Measurements from ENCODE around the gene SH2B2.

SH2B2 gene

GRCh38 chr7:102268635-102269034 lies 18.0 kb upstream of the SH2B2 start:
- no peak for DNase-seq

DNA sequence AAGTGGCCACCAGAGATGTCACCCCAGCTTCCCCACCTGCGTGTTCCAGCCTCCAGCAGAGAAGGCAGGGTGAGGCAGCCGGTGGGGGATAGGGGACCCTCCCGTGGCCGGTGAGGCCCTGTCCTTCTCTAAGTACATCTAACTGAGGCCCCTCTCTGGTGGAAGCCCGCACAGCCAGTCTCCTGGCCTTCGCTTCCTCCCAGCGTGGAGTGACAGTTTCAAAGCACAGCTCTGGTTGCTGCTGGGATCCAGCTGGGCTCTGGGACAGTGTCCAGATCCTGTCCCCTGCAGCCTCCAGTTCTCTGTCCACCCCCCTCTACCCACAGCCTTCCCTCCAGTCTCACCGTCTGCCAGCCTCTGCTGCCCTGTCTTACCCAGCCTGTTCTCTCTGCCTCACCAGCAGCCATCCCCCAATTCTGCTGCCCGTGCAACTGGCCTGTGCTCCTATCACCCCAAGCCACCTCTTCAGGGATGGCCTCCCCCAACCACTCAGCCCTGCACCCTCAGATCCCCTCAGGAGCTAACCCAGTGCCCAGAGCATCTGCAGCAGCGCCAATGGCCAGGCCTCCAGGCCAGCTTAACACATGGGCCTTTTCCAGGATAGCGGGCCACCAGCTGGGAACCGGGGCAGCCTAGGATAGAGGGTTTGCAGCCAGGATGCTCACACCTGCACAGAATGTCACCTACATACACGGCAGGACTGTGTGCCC lies 16.3 kb upstream of the SH2B2 start:
- no peak for DNase-seq

DNA sequence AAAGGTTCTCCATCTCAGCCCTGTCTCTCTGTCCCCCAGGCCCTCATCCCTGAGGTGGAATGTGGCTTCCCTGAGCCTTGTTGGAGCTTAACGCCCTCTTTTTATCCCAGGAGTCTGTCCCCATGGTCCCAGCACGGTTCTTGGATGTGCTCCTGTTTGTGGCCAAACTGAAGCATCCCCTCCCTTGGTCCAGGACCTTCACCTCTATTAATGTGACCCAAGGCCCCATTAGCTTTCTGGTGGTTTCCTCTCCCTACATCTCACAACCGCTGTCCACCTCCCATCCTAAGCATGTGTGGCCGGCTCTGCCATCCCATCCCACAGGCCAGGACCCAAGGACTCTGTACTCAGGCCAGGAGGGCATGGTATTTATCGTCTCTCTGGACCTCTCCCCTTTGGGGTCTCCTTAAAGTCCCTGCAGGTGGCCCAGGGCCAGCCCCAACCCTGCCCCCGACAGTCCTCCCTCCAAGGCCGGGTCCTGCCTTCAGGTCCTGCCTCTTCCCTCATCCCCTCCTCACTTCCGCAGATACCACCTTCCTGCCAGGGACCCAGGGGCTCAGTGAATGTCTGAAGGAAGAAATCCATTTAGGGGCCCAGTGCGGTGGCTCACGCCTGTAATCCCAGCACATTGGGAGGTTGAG lies 15.4 kb upstream of the SH2B2 start:
- DNase-seq, result no peak

DNA sequence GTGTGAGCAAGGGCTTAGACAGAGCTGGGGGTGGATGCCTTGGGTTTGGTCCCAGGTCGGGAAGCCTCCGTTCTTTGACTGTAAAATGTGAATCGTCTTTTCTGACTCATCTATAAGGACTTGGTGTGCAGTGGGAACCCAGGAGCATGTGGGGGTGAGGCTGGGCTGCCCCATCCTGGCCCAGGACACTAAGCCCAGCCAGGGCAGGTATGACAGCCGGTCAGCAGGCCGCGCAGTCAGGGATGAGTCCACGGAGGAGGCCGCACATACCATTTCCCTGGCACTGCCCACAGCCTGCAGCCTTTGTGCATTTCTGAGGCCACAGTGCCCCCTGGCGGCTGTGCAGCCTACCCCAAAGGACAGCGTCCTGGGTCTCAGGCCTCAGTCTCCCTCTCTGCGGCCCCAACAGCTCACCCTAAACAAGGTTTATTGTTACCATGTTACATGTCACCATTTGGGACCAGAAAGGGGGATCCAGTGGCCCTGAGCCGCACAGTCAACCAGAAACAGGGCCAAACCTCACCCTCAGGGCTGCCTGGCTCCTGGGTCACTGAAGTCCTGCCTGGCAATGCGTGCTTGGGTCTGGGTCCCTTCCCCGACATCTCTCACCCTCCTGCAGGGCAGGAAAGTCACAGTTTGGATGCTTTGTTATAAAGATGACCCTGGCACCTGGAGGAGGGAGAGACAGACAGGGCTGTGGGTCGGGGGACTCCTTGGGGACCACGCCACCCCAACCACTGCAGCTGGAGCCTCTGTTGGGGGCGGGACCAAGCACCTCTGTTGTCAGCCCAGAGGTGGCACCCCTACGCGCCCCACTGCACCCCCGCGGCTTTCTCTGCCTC lies 14.4 kb upstream of the SH2B2 start:
- DNase-seq, result peak; percentile 69

- DNase-seq, result no peak
Measured at GRCh38 chr7:102272917-102273748, 13.5 kb upstream of the SH2B2 start.

DNA sequence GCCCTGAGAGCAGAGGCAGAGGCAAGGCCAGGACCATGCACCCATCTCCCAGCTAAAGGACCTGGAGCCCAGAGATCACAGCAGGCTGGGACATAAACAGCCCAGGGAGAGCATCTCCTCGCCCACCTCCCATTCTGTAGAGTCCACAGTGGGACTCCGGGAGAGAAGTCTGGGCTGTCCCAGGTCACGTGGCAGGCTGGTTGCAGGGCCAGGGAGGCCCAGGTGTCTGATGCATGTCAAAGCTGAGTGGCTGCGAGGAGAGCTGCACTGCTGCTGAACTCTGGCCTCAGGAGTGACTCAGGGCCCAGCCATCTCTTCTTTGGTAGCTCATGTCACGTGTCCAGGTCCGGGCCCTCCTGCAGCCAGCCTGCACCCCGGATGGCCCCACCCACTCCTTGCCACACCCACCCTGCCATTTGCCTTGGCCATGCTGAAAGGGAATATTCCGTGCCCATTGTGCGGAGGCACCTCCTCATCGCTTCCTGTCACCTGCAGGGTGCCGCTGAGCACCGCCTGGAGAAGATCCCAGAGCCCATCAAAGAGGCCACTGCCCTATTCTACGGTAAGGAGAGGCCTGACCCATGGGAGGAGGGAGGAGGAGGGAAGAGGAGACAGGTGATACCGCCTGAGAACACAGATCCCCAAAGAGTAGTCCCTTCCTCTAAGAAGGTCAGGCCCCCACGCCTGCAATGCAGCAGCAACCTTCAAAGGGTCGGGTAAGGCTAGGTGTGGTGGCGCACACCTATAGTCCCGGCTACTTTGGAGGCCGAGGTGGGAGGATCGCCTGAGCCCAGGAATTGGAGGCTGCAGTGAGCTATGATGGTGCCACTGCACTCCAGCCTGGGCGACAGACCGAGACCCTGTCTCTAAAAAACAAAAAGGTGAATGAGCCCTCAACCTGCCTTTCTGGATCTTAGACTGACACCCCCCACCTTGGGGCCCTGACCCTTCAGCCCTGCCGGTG lies 12.6 kb upstream of the SH2B2 start:
- DNase-seq, result peak; percentile 43

- no peak for DNase-seq
Measured at GRCh38 chr7:102275123-102275703, 11.5 kb upstream of the SH2B2 start.

DNA sequence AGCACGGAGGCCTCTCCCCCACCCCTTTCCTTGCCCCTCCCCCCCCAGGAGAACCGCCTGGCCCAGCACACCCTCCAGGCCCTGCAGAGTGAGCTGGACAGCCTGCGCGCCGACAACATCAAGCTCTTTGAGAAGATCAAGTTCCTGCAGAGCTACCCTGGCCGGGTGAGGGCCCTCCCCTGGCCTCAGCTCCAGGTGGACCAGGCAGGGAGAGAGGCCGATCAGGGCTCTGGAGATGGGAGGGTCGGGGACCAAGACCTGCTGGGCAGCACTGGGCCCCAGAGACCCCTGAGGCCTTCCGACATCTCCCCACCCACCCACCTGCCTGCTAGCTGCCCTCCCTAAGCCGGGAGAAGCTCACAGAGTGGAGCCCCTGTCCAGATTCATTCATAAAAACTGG lies 8.8 kb upstream of the SH2B2 start:
- DNase-seq, result no peak

DNA sequence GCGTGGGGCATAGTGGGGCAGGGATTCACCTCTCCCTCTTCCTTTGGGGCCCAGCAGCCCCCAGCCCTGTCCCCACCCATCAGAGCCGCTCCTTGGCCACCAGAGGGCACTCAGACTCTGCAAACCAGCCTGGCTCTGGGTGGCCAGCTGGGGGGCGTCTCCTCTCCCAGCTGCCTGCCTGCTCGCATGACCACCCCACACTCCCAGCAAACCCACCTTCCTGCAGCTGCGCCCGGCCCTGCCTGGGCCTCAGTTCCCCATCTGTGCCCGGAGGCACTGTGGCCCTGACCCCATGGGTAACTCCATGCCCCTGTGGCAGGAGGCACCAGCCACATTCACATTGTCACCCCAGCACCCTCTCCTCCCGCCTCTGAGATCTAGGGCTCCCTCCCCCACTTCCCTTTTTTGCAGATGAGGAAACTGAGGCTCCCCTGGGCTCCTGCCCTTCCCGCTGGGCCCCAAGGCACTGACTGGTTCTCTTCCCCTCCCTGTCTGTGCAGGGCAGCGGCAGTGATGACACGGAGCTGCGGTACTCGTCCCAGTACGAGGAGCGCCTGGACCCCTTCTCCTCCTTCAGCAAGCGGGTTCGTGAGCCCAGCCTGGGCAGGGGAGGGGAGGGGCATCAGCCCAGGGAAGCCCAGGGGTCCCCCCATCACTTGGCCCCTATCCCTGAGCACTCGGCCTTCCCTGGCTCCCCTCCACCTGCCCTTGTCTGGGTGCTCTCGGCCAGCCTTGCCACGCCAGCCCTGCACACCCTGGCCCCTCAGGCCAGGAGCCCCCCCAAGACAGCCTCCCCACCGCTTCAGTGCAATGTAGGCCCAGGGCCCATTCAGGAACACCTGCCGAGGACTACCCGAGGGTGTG lies 6.9 kb upstream of the SH2B2 start:
- DNase-seq, result peak; percentile 64

- no peak for DNase-seq
Measured at GRCh38 chr7:102280521-102280920, 6.1 kb upstream of the SH2B2 start.

- no peak for DNase-seq
Measured at GRCh38 chr7:102281785-102282184, 4.9 kb upstream of the SH2B2 start.

DNA sequence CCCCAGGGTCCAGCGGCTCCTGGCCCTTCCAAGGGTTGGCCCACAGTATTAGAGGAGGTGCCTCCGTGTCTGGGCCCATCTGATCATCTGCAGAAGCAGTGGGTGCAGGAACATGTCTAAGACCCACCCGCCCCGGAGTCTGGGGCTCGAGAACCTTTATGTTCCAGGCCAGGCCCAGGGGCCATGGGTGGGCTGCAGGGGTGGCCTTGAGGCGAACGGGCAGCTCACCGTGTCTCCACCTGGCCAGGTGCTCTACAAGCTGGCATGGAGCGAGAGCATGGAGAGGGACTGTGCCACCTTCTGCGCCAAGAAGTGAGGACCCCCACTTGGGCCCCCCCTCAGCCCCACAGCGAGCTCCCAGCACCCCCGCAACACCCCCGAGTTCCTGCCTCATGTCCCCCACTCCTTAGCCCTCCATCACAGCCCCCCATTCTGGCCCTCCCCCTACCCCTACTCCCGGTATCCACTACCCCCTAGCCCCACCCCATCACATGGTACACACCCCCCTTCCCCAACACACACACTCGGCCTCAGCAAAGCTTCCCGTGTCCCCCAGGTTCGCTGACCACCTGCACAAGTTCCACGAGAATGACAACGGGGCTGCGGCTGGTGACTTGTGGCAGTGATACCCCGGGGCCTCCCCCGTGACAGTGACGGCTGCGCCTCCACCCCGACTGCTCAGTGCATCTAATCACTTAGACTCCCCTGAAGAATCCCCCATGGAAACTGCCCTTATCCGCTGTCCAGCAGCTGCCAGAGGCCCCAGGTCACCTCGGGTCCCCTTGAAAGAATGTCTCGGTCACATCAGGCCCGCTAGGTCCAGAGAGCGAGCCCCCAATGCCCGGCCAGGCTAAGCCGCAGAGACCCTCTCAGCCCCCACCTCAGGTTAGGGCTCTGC lies 4.0 kb upstream of the SH2B2 start:
- no peak for DNase-seq

- DNase-seq, result no peak
Measured at GRCh38 chr7:102283477-102284189, 3.0 kb upstream of the SH2B2 start.

DNA sequence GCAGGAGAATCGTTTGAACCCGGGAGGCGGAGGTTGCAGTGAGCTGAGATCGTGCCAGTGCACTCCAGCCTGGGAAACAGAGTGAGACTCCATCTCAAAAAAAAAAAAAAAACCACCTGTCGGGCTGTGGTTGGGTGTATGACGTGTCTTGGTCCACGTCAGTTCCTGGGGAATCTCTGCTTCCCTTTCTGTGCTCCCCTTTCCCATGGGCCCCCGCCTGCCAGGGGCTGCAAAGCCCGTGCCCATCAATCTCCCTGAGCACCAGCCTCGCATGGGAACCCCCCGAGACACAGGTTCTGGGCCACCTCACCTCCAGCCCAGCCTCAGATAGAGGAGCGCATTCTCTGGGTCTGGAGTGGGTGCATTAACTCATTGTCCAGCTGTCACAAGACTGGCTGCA lies 2.3 kb upstream of the SH2B2 start:
- DNase-seq, result no peak

GRCh38 chr7:102284891-102285539 lies 1.7 kb upstream of the SH2B2 start:
- no peak for DNase-seq

GRCh38 chr7:102285540-102286236 lies 980 bp upstream of the SH2B2 start:
- DNase-seq, result no peak
